Measurements from ENCODE around the gene C20orf202. TPM values are rescaled to one million over a fixed set of nuclear protein-coding genes. Genes with fewer than 3 reads are reported as not detected.
"Not testable (repeated sequence)": the region's sequence is repeated elsewhere in the genome, so short reads cannot be mapped to it uniquely, and the experiment has no call there.

The C20orf202 gene
- total RNA-seq, 3 donors from 2014 or later: 0.33 to 0.48 TPM; not detected in 1

DNA sequence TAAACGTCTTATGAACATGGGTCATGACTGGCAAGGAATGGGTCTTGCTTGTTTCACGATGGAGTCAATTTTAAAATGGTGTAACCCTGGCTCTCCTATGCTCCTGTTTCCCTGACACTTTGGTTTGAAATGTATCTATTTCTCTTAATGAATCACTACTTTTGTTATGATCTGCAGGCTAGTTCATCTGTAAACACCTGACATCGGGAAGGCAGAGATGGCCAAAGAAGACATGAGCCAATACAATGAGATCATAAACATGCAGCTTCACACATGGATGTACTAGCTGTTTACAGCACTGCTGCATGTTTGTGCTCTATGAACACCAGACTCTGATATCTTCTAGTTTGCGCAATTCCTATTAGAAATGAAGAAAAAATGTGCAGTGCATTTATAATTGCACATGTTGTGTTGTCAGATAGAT, 11.6 kb downstream of the C20orf202 start:
- TF ChIP-seq, protein P1, sequence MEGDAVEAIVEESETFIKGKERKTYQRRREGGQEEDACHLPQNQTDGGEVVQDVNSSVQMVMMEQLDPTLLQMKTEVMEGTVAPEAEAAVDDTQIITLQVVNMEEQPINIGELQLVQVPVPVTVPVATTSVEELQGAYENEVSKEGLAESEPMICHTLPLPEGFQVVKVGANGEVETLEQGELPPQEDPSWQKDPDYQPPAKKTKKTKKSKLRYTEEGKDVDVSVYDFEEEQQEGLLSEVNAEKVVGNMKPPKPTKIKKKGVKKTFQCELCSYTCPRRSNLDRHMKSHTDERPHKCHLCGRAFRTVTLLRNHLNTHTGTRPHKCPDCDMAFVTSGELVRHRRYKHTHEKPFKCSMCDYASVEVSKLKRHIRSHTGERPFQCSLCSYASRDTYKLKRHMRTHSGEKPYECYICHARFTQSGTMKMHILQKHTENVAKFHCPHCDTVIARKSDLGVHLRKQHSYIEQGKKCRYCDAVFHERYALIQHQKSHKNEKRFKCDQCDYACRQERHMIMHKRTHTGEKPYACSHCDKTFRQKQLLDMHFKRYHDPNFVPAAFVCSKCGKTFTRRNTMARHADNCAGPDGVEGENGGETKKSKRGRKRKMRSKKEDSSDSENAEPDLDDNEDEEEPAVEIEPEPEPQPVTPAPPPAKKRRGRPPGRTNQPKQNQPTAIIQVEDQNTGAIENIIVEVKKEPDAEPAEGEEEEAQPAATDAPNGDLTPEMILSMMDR (IDR thresholded peaks at IDR 0.05): no peak
- TF ChIP-seq POLR2A (IDR thresholded peaks at IDR 0.05) (no peak), POLR2AphosphoS5 (IDR thresholded peaks at IDR 0.05) (no peak)
- H3K36me3 ChIP-seq: no peaks in the 10 kb centered on the region
- H3K27me3 ChIP-seq: peaks cover 0 to 10% of the 10 kb centered on the region in 2 donors
- no peak for DNase-seq (ENCODE audit: low spot score in 2 of 2)
- intact Hi-C loops (cut with DNase I; ENCODE audit: low total_unique reads): no loop called here
- no peak overlapping the region for H3K4me3 ChIP-seq
- H3K27ac ChIP-seq: no peak overlapping the region
- H3K9me3 ChIP-seq: no peaks in the 10 kb centered on the region
- no peaks in the 10 kb centered on the region for H3K4me1 ChIP-seq

DNA sequence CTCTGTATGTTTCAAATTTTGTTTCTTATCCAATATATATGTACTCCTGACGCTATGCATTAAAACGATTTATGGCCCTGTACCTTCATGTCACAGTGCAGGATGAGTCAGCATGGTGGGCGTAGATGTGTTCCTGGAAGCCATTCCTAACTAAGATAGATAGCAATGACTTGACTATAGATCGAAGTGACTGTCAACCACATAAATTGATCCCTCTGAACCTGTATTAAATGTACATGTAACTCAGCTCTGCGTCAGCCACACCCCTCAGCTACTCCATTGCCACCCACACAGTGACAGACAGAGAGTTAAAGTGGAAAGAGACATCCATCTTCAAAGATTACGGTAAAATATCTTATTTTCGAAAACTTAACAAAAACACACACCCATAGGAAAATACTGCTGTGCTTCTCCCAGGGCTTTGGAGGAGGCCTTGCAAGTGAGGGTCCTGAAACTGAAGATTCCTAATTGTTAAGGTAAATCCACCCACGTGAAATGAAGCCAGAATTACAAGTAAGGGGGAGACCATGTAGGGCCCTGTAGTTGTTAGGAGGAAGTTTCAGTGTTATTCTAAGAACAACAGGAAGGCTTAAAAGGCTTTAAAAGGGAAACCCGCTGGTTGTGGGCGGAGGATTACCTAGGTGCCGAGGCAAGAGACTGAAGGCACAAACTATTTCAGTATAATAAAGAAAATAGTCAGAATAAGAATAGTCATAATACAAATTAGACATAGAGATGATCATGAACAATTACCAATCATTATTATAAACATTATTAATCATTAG, 12.3 kb downstream of the C20orf202 start:
- Histone ChIP-seq H3K4me1 (no peaks in the 10 kb centered on the region), H3K27me3 (peaks cover 0 to 10% of the 10 kb centered on the region in 2 donors), H3K9me3 (no peaks in the 10 kb centered on the region), H3K36me3 (no peaks in the 10 kb centered on the region), H3K27ac (no peak overlapping the region), H3K4me3 (no peak overlapping the region)
- intact Hi-C loops (cut with DNase I; ENCODE audit: low total_unique reads): no loop called here
- TF ChIP-seq POLR2A (IDR thresholded peaks at IDR 0.05) (no peak), POLR2AphosphoS5 (IDR thresholded peaks at IDR 0.05) (no peak)
- TF ChIP-seq, protein P1 (IDR thresholded peaks at IDR 0.05): no peak
- no peak for DNase-seq (ENCODE audit: low spot score in 2 of 2)

DNA sequence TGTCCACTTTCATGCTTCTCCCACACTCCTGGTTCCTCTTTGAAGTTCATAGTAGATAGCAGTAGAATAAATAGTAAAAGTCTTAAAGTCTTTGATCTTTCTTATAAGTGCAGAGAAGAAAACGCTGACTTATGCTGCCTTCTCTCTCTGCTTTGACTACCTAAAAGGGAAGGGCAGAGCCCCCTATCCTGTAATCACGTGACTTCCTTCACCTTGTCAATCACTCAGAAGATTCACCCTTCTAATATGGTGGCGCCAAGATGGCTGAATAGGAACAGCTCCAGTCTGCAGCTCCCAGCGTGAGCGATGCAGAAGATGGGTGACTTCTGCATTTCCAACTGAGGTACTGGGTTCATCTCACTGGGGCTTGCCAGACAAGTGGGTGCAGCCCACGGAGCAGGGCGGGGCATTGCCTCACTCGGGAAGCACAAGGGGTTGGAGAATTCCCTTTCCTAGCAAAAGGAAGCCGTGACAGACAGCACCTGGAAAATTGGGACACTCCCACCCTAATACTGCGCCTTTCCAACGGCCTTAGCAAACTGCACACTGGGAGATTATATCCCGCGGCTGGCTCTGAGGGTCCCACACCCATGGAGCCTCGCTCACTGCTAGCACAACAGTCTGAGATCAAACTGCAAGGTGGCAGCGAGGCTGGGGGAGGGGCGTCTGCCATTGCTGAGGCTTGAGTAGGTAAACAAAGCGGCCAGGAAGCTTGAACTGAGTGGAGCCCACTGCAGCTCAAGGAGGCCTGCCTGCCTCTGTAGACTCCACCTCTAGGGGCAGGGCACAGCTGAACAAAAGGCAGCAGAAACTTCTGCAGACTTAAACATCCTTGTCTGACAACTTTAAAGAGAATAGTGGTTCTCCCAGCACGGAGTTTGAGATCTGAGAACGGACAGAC, 13.5 kb downstream of the C20orf202 start:
- H3K4me1 ChIP-seq; DNase-seq (ENCODE audit: low spot score in 2 of 2); H3K27ac ChIP-seq; H3K36me3 ChIP-seq; H3K9me3 ChIP-seq; H3K4me3 ChIP-seq; intact Hi-C loops (cut with DNase I; ENCODE audit: low total_unique reads): not testable (repeated sequence)
- peaks cover 0 to 10% of the 10 kb centered on the region in 2 donors for H3K27me3 ChIP-seq

DNA sequence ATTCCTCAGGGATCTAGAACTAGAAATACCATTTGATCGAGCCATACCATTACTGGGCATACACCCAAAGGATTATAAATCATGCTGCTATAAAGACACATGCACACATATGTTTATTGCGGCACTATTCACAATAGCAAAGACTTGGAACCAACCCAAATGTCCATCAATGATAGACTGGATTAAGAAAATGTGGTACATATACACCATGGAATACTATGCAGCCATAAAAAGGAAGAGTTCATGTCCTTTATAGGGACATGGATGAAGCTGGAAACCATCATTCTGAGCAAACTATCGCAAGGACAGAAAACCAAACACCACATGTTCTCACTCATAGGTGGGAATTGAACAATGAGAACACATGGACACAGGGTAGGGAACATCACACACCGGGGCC, 19.5 kb downstream of the C20orf202 start:
- H3K27me3 ChIP-seq: peaks cover 0 to 13% of the 10 kb centered on the region in 2 donors
- H3K4me3 ChIP-seq; H3K36me3 ChIP-seq; H3K4me1 ChIP-seq; intact Hi-C loops (cut with DNase I; ENCODE audit: low total_unique reads); H3K9me3 ChIP-seq; DNase-seq (ENCODE audit: low spot score in 2 of 2); H3K27ac ChIP-seq: not testable (repeated sequence)

DNA sequence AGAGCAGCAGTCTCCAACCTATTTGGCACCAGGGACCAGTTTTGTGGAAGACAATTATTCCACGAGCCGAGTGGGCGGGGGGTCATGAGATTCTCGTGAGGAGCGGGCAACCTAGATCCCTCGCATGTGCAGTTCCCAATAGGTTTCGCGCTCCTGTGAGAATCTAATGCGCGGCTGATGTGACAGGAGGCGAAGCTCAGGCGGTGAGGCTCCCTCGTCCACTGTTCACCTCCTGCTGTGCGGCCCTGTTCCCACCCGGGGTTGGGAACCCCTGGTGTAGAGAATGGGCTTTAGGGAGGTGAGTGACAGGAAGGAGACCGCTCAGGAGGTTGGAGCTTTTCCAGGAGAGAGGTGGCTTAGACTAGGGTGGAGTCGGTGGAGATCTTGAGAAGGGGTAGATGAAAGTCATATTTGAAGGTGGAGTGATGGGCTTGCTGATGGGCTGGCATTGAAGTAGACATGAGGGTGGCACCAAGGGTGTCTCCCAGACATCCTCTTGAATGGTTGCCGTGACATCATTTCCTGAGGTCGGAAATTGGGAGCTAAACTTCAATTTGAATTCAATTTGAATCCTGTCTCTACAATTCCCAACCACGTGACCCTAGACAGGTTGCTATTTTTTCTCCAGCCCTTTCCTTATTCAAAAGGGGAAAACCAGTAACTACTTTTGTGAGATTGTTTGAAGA, 21.1 kb downstream of the C20orf202 start:
- intact Hi-C loops (cut with DNase I; ENCODE audit: low total_unique reads): no loop called here

More for the DNA sequence above, 21.1 kb downstream of the C20orf202 start:
- TF ChIP-seq POLR2A (IDR thresholded peaks at IDR 0.05) (no peak), POLR2AphosphoS5 (IDR thresholded peaks at IDR 0.05) (no peak)
- TF ChIP-seq, protein P1 (IDR thresholded peaks at IDR 0.05): no peak
- no peaks in the 10 kb centered on the region for H3K36me3 ChIP-seq
- H3K4me3 ChIP-seq: no peak overlapping the region
- DNase-seq (ENCODE audit: low spot score in 2 of 2): no peak
- H3K4me1 ChIP-seq: no peaks in the 10 kb centered on the region
- no peak overlapping the region for H3K27ac ChIP-seq
- peaks cover 0 to 6% of the 10 kb centered on the region in 2 donors for H3K9me3 ChIP-seq
- H3K27me3 ChIP-seq: peaks cover 0 to 28% of the 10 kb centered on the region in 2 donors
